ENCODE data around the gene GABRG3.
"Not testable (repeated sequence)": the region's sequence is repeated elsewhere in the genome, so short reads cannot be mapped to it uniquely, and the experiment has no call there.

The GABRG3 gene

GRCh38 chr15:27182561-27183110, 211.7 kb downstream of the GABRG3 start:
- no peak for DNase-seq (ENCODE audit: low read depth)

GRCh38 chr15:27183201-27183600, 212.2 kb downstream of the GABRG3 start:
- DNase-seq (ENCODE audit: low read depth) = no peak

DNA sequence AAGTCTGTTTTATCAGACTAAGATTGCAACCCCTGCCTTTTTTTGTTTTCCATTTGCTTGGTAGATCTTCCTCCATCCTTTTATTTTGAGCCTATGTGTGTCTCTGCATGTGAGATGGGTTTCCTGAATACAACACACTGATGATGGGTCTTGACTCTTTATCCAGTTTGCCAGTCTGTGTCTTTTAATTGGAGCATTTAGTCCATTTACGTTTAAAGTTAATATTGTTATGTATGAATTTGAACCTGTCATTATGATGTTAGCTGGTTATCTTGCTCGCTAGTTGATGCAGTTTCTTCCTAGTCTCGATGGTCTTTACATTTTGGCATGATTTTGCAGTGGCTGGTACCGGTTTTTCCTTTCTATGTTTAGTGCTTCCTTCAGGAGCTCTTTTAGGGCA, 220.5 kb downstream of the GABRG3 start:
- not testable (repeated sequence) for DNase-seq (ENCODE audit: low read depth)

- no peak for DNase-seq (ENCODE audit: low read depth)
Measured at GRCh38 chr15:27196691-27197090, 225.7 kb downstream of the GABRG3 start.

GRCh38 chr15:27201425-27201824, 230.4 kb downstream of the GABRG3 start:
- no peak for DNase-seq (ENCODE audit: low read depth)

DNA sequence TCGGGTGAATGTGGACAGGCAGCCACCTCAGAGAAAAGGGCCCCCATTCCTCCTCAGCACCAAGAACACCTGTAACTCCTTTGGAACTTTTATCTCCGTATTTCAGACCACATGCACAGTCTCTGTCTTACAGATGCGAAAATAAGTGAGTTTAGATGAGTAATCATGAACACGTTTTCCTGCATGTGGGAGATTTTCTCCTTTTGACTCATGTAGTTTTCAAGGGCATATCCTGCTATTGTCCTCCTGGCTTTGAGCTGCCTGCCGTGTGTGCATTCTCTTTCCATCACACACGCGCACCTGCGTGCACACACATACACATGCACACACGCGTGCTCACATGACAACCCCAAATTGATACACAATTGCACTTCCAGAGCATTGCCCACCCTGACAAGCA, 239.2 kb downstream of the GABRG3 start:
- no peak for DNase-seq (ENCODE audit: low read depth)

DNA sequence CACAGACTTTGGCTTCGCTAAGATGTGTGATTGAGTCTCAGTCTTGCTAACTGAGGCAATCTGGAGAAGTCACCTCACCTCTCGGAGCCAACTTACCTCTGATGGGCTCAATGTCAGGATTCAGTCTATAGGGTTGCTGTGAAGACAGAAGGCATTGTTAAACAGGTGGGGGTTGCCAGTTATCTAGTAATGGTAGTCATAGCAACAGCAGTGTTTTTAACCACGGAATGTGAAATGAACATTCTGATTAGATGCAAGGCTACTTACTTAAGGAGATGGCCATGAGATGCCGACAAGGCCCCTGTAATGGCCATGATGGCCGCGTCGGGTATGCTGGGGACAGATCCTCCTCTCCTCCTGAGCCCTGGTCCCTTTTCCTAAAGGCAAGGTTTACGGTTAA, 243.1 kb downstream of the GABRG3 start:
- DNase-seq (ENCODE audit: low read depth) = no peak

DNA sequence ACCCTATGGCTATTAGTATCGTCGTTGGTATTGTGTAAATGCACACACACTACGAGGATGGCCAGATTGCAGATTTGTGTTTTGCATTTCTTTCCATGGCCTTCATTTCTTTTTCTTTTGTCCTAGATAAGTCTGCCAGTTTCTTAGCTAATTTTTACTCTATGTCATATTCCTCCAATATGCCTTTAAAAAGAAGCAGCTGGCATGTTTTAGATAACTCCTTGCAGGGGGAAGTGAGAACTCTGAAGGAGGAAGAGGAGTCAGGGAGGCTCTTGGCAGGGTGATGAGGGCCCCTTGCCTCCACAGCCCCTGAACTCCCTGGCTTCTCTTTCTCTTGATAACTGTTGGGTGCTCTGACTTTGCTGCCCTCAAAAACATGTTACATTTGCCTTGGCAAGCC, 244.0 kb downstream of the GABRG3 start:
- no peak for DNase-seq (ENCODE audit: low read depth)

- no peak for DNase-seq (ENCODE audit: low read depth)
Measured at GRCh38 chr15:27218426-27218825, 247.4 kb downstream of the GABRG3 start.

- no peak for DNase-seq (ENCODE audit: low read depth)
Measured at GRCh38 chr15:27219636-27220035, 248.7 kb downstream of the GABRG3 start.

DNA sequence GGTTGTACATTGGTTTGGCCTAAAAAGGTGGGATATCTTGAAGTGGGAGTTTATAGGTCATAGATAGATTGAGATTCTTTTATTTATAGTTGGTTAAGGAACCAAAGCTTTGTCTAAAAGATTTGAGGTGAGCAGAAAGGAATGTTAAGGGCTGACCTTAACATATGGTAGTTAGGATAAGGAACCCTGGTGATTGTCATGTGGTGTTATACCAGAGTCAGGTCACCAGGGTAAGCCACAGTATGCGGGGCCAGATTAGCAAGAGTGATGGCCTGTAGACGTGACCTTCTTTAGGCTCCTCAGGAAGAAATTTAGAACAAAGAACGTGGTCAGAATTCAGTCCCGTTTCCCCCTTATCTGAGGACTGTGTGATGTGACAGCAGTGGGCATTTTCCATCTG, 249.2 kb downstream of the GABRG3 start:
- no peak for DNase-seq (ENCODE audit: low read depth)

GRCh38 chr15:27222479-27222878, 251.5 kb downstream of the GABRG3 start:
- DNase-seq (ENCODE audit: low read depth) = no peak

DNA sequence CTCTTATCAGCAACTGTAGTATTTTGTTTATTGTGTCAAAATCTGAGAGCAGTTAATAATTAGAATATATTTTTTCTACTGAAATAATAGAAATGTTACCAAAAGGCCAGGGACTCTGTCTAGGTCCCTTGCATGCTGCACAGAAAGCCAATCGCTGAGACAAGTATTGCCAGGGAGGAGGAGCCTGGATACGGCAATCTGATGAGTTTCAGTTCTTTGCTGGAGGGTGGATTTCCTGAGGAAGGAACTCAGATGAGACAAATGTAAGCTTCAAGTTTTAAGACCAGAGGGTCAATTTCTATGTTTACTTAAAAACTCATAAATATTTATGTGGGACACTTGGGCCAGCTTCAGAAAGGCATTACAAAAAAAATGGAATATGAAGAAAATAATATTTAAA, 252.2 kb downstream of the GABRG3 start:
- no peak for DNase-seq (ENCODE audit: low read depth)

DNA sequence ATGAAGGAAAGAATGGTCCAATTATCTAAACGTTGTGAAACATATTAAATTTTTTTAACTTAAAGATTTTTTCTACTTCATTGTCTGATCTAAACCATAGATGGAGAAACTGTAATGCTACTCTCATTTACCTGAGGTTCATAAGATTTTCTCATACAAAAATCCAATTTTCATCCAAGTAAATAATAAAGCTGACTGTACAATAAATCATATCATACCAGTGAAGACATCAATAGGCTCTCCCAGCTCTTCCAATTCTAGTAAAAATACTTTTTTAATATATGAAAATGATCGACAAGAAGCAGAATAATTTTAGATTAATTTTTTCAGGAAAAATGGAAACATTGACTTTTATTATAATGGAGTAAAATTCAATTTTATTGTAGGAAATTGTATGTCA, 260.8 kb downstream of the GABRG3 start:
- no peak for DNase-seq (ENCODE audit: low read depth)

GRCh38 chr15:27232876-27233275, 261.9 kb downstream of the GABRG3 start:
- DNase-seq (ENCODE audit: low read depth) = no peak

DNA sequence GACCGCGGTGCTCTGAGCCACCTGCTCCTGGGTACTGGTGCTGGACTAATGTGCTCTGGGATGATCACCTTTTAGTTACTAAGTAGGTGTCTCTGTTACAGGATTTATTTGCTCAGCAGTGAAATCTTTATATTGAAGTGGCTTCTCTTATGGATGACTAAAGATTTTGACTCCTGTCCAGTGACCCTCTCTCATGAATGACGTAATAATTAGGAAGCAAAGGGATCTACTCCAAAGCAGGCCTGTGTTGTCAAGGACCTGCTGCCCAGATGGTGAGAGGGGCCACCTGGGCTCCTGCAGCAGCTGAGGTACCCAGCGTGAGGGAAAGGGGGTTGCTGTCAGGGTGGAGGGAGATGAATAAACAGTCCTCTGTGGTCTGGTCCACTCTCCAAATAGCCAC, 263.6 kb downstream of the GABRG3 start:
- no peak for DNase-seq (ENCODE audit: low read depth)

- no peak for DNase-seq (ENCODE audit: low read depth)
Measured at GRCh38 chr15:27235161-27235560, 264.2 kb downstream of the GABRG3 start.

DNA sequence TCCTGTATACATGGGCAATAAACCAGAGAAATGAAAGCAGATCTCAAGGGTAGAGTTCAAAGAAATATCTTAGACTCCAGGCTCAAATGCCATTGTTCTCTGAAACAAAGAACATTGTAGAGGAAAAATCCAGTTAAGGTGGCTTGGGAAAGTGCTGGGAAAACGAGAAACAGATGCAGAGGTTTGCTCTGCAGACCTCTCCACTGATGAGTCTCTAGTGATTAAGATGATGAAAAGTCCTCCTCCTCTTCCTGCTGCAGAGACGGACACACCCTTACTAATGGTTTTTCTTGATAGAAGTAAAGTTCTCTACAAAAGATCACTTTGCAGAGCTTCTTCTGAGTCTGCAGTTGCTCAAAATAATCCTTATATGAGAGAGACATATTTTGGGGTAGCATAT, 264.7 kb downstream of the GABRG3 start:
- DNase-seq (ENCODE audit: low read depth) = no peak

DNA sequence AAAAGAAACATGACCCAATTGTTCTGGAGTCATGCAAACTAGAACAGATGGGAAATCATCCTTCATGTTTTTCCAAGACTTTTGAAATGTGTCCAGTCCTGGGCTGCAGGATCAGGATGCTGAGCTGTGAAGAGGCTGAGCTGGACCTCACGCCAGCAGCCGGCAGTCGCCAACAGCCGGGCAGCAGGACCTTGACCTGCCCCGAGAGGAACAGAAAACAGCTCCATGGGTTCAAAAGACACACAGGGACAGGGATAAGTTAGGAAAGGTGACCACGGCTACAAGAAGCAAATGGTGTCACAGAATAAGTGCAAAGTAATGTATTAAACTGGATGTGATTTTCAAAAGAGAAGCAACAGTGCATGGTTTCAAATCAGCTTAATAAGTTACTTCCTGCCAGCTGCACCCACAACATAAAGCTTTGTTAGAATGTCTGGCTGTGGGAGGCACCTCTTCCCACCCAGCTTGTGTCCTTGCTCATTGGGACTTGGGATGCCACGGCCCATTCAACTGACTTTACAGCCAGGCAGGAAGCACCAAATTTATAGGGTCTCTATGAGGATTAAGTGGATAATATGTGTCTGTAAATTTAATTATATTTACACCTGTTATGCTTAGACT, 266.4 kb downstream of the GABRG3 start:
- no peak for DNase-seq (ENCODE audit: low read depth)

DNA sequence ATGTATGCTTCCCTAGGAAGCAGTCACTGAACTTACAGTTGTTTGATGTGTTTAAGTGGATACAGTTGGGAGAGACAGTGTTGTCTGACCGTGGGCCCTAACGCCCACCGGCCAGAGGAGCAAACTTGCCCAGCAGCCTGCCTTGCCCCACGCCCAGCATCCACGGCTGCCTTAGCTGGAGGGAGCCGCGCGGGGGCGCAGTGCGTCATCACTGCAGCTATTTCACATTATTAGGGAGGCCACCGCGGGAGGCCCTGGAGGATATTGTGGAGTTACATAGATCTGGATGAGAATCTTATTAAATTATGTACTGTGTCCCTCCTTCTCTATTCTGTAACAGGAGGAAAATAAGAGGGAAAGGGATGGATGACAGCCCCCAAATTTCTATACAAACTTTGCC, 267.2 kb downstream of the GABRG3 start:
- DNase-seq (ENCODE audit: low read depth) = no peak

DNA sequence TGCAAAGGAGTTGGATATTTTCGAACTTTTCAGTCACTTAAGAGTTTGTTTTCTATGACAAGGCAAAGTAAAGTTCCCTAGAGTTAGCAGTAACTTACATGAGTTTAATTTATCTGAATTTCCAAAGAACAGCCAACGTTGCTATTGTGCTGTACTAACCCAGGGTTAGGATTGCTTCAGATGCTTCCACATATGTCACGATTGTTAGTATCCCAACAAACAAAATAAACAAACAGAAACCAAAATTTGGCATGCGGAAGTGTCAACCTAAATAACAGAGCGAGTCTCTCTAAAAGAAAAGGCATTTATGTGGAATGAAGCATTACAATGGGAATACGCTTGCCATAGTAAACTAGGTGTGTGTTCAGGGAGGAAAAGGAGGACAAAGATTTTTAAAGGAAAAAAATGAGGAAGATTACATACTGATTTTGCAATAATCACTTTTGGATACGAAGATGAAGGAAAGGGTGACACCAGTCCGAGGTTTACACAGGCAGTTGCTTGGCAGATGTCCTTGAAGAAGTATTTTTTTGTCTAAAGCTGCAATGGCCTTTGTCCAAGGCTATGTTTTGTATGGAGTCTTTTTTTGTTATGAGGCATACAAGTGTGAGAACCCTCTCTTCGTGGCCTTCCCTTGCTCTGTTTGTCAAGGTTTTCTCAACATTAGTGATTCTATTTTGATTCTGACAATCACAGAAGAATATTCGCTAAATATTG, 267.9 kb downstream of the GABRG3 start:
- DNase-seq (ENCODE audit: low read depth) = no peak

DNA sequence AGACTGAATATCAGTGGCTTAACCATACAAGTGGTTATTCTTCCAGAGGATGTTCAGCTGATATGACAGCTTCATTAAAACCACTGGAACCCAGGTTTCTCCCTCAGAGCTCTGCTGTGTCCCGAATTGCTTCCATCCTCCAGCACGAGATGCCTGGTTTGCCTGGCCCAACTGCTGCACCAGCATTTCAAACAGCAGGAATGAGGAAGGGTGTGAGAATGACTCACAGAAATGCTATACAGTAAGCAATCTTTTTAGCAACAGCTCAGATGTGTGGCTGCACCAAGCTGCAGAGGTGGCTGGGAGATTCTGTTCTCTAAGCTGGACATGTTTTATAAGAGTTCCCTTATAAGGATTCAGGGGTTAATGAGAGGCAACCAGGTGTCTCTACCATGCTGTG, 271.0 kb downstream of the GABRG3 start:
- DNase-seq (ENCODE audit: low read depth) = no peak

GRCh38 chr15:27244047-27244446, 273.1 kb downstream of the GABRG3 start:
- no peak for DNase-seq (ENCODE audit: low read depth)

DNA sequence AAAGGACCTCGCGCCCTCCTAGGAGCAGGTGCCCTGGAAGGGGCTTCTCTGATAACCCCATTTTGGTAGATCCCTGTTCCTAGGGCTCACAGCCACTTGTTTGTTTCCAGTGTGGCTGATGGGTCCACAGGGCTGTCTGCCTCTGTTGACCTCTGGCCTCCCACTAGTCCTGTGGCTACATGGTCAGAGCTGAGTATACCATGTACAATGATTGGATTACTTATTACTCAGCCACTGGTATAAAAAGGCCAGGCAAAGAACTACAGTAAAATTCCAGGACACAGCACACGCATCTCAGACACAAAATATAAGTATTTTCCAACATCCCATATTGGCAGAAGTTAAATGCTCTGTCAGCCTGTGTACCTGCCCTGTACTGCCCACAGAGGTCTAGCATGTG, 277.3 kb downstream of the GABRG3 start:
- DNase-seq (ENCODE audit: low read depth) = no peak

Data from stimulated activated CD8-positive, alpha-beta memory T cell treated with anti-CD3 and anti-CD28 coated beads, Interleukin-4, amount 100 ng/mL, for 24 hours (primary cell).